ENCODE results near the gene SLC52A3.
"Not testable (repeated sequence)": the region's sequence is repeated elsewhere in the genome, so short reads cannot be mapped to it uniquely, and the experiment has no call there.

The SLC52A3 gene

DNA sequence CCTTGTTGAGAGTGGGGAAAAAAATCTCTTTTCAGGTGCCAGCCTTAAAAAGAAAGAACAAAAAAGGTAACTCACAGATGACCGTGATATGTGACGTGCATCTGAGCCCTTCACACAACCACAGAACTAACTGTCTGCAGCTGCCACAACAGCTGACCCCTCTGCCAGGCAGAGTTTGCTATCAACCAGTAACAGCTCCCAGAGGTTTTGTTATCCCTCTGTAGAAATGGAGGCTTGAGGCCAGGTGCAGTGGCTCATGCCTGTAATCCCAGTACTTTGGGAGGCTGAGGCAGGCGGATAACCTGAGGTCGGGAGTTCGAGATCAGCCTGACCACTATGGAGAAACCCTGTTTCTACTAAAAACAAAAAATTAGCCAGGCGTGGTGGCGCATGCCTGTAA, 42.8 kb downstream of the SLC52A3 start:
- no peak for DNase-seq

GRCh38 chr20:724797-725196, 43.5 kb downstream of the SLC52A3 start:
- not testable (repeated sequence) for DNase-seq

- no peak for DNase-seq
Observed at GRCh38 chr20:723756-724155, 44.5 kb downstream of the SLC52A3 start.

- no peak for DNase-seq
Observed at GRCh38 chr20:722822-723644, 45.3 kb downstream of the SLC52A3 start.

DNA sequence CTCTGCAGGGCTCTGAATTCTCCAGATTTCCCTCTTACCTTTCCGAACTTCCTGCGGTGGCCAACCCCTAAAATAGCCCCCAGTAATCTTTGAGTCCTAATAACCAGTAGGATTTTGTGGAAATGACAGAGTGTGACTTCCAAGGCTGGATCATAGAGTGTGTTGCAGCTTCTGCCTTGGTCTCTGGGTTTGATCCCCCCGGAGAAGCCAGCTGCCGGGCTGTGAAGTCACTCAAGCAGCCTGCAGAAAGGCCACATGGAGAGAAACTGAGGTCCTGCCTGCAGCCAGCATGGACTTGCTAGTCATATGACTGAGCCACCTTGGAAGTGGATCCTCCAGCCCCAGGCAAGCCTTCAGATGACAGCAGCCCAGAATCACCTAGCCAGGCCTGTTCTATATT, 46.4 kb downstream of the SLC52A3 start:
- no peak for DNase-seq

GRCh38 chr20:719816-720215, 48.5 kb downstream of the SLC52A3 start:
- no peak for DNase-seq

GRCh38 chr20:719068-719467, 49.2 kb downstream of the SLC52A3 start:
- DNase-seq, result no peak

DNA sequence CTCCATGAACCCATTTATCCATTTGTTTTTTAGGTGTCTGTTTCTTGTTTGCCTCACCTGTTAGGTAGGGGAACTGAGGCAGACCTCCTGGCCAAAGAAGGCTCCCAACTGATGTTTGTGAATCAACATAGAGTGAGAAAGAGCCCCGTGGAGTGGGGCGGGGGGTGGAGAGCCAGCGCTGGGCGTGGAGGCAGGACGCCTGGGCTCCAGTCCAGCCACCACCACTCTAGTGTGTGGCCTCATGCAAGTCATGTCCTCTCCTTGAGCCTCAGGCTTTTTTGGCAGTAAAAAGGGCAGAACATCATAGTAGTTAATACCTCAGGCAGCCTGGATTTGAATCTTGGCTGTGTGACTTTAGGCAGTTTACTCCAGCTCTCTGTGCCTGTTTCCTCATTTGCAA, 50.5 kb downstream of the SLC52A3 start:
- no peak for DNase-seq

DNA sequence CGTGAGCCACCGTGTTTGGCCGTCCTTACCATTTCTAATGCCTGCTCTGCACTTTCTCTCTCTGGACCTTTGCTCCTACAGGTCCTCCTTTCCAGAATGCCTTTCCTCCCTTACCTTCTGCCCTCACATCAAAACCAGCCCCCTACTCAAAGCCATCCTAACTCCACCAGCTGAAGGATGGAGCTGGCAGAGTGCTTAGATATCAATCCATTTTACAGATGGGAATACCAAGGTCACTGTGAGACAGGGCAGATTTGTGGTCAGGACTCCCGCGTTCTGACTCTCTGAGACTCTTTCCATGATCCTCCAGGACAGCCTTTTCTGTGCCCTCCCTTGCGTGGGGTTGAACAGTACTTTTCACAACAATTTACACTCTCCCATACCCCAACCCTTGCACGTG, 51.0 kb downstream of the SLC52A3 start:
- no peak for DNase-seq

DNA sequence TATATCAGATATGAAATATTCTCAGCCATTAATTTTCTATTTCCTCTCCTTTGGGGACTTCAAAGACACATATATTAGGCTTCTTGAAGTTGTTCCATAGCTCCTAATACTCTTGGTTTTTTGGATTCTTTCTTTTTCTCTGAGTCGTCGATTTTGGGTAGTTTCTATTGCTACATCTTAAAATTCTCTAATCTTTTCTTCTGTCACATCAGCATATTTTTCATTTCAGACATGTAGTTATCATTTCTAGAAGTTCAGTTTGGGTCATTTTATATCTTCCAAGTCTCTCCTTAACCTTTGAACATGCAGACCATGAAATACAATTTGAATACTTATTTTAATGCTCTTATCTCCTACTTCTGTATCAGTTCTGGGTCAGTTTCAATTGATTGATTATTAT, 53.8 kb downstream of the SLC52A3 start:
- DNase-seq, result no peak

DNA sequence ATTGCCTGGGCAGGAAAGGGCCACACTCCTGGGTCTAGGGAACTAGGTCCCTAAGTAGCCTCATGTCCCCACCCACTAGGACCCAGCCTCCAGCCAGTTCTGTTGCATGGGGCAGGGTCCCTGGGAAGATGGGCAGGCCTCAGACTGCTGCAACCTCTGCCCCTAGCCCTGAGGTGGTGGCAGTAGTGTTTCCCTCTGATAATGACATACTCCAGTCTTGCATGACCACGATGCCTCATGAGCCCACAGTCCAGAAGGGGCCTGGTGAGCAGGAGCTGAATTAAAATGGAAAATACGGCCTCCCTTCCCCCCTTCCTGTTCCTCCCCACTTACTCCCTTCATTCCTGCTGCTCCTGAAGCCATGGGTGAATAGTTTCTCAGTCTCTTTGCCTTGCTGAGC, 56.7 kb downstream of the SLC52A3 start:
- no peak for DNase-seq

DNA sequence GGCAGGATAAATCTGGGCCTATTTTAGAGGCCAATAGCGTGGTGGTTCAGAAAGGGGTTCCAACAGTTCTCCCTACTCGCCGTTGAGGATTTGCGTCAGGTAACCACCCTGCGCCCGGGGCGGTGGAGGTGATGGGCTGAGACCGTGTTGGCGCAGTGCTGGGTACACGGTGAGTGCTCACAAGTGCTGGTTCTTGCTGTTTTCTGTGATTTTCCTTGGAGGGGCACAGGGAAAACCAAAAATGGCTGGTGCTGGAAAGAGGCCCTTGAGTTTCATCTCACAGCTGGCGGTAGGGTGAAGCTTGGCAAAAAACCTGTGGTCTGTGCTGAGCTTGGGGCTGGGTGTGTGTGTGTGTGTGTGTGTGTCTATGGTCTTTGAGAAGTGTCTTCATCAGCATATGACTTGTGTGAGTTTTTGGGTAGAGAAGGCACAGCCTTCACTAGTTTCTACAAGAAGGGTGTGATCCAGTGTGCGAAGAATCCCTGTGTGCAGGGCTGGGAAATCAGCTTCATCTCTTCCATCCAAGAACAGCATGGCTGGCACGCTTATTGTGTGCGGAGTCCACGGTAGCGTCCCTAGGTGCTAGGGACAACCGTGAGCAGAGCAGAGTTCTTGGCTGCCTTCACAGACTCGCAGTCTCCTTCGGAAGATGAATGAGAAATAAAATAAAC, 57.4 kb downstream of the SLC52A3 start:
- no peak for DNase-seq
